Activated CD4-positive, CD25-positive, alpha-beta regulatory T cell (primary cell): ENCODE results near the gene VARS2.
A peak's percentile ranks its signal among the peaks of the same experiment; 100 is the strongest.

Experiments used
- DNase-seq, 4 experiments: peaks; one replicate each; lab custom pipeline; 2025; lab: John Stamatoyannopoulos, UW

Gene VARS2

GRCh38 chr6:30930506-30930905, 16.5 kb downstream of the VARS2 start:
- no peak for DNase-seq

DNA sequence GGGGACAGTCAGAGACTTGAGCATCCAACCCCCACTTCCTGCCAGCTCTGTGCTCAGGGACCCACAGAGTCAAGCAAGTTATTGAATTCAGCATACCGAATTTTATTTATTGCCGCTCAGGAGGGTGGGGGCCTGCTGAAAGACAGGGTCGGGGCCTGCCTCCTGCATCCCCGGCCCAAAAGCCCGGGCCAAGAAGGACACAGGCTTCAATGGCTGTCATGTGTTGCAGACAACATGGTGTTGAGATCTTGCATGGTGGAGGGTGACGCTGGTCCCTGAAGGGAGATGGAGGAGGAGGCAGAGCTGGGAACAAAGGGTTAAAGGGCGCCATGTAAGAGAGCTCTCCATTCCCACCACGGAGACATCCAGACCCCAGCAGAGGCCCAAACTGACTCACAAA, 17.2 kb downstream of the VARS2 start:
- DNase-seq = no peak

DNA sequence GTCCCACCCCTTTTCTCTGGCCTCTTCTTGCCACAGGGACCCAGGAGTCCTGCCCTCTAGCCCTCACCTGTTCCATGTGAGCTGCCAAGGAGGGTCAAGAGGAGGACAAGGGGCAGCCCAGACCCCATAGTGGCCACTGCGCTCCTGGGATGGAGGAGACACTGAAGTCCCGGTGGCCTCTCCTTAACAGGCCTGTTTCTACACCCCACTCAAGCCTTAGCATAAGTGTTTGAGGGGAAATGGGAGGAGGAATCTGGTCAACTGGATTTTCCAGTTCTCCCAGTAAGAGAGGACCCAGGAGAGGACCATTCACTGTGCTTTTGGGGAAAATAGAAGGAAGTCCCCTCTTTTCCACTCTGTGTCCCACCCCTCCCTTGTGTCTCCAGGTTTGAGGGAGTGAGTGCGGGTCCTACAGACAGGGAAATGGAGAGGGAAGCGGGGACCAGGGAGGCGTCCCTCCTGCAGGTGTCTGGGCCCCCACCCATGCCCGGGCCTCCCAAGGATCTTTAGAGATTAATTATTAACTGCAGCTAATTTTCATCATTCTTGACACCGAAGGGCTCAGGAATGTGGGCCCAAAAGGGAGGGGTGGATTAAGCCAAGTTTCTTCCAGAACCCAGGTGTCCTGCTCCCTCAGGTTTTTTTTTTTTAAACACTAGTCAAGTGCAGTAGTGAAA, 18.1 kb downstream of the VARS2 start, which contains the start of gene SFTA2:
Gene SFTA2, minus strand, starts transcription at position 202 of the 677 bp plus-strand sequence. Its CDS starts 74 bp downstream, at position 128.
- no peak for DNase-seq

DNA sequence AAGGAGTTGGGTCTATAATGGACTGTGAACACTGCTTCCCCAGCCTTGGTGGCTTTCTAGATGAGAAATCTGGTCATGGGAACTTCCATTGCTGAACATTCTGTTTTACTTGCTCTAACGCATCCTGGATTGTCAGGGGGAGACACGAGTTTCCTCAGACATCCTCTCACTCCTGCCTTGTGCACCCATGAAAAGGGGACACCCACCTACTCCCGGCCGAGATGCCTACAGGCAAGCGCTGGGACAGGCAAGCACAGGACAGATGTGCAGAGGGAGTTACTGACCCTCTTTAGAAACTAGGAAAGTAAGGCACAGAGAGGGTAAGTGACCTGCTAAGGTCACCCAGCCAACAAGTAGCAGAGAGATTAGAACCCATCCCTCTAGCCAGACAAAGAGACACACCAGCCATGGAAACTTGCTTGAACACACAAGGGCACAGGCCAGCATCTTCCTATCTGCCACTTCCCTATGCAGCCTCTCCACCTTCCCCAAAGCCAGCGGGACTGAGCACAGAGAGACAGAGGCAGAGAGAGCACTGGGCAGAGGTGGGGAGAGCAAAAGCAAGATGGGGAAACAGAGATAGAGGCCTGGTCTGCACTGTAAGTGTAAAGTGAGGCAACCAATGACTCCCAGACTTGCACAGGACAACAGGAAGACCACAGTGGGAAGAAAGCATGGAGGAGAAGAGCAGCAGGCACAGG, 18.8 kb downstream of the VARS2 start:
- DNase-seq = no peak

GRCh38 chr6:30935018-30935417, 21.0 kb downstream of the VARS2 start:
- no peak for DNase-seq

DNA sequence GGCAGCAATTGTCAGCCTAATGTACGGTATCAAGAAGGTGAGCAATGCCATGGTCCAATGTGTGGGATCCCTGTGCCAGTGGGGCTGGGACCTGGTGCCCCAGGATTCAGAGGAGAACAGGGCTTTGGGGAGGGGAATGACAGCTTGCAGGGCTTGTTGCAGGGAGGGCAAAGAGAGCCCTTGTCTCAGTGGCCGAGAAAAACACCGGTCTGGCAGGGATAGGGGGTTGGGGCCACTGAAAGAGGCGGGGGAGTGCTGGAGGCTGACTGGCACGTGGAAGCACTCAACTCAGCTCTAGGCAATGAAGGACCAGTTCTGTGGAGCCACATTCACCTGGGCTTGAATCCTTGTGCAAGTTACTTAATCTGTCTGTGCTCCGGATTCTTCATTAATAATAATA, 23.2 kb downstream of the VARS2 start:
- no peak for DNase-seq

DNA sequence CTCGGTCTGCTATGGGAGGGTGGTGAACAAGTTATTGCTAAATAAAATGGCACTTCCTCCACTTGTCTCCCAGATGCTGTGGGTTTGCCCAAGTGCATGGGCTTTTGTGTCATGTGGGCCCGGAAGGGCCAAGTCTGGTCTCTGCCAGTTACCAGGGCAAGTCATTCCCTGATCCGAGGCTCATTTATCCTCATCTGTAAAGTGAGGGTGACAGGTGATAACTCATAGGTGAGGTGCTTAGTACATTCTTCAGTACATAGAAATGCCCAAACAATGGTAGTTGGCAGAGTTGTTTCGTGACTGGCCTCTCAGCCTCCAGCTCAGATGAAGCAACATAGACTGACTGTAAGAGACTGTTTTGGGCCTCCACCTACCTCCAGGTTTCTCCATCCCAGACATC, 24.7 kb downstream of the VARS2 start:
- DNase-seq = no peak

DNA sequence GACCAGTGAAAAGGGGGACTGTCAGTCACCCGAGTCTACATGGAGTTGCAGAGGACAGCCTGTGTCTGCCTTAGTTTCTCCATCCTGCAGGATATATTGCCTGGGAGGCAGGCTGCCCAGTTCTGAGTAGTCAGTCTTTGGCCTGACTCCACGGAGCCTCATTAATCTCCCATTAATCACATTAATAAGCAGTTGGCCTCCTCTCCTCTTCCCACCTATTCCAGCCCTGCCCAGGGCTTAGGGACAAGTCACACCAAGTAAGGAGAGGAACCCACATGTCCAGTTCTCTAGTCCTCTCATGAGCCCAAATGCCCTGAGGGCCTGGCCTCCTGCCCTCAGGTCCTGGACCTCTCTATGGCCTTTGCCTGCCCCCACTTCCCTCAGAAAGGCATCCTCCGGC, 25.4 kb downstream of the VARS2 start:
- no peak for DNase-seq

DNA sequence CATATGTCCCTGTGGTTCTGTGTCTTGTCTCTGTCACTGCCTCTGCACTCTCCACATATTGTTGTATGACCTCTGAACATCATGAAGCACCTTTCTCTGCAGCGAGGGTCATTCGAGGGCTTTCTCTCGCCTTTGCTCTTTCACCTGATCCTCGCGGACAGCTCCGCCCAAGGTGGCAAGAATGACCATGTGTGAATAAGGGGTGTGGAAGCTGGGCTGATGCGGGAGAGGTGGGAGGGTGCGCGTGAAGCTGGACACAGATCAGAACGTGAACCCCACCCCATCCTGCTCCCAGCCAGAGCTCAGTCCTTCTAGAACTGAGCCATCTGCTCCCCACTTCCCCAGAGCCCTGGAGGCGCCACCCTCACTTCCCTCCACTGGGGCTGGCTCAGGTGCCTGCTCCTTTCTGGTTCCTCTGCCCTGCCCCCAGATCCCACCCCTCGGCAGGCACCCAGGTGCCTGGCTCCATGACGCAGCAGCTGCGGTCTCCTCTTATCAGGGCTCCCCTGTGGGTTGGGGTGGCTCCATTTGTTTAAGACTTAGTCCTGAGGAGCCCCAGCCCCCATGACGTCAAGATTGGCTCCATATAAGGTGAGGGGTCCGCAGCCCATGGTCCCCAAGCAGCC, 26.4 kb downstream of the VARS2 start, which contains the start of gene MUCL3:
Gene MUCL3, plus strand, starts transcription at position 613 of the 626 bp plus-strand sequence. CDS start 27 bp downstream, outside the sequence.
- DNase-seq = no peak

- no peak for DNase-seq
Measured at GRCh38 chr6:30942338-30943060, 28.5 kb downstream of the VARS2 start.

- DNase-seq = no peak
Measured at GRCh38 chr6:30944051-30944450, 30.0 kb downstream of the VARS2 start.

GRCh38 chr6:30945281-30945680, 31.2 kb downstream of the VARS2 start:
- no peak for DNase-seq

DNA sequence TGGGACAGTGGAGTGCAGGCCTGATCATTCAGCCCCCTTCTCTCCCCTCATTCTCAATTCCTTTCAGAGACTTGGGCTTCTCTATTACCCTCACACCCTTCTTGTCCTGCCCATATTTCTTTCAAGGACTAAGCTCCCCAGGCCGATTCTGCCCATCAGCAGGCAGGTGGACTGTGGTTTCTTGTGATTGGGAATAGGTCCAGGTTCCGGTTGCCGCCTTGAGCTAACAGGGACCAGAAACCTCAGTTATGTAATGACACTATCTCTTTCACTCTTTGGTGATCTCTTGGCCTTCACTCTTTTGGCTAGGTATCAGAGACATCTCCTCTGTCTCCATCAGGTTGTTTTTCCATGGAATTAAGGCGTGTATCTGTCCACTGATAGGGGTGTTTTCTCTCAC, 33.2 kb downstream of the VARS2 start:
- no peak for DNase-seq

DNA sequence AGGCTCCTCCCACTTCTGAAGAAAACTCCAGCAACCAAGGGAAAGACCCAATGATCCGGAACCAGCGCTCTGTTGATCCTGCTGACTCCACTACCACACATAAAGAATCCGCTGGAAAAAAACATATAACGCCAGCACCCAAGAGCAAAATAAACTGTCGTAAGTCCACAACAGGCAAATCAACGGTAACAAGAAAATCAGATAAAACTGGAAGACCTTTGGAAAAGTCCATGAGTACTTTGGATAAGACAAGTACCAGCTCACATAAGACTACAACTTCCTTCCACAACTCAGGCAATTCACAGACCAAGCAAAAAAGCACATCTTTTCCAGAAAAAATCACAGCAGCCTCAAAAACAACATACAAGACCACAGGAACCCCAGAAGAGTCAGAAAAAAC, 34.8 kb downstream of the VARS2 start:
- DNase-seq = no peak

DNA sequence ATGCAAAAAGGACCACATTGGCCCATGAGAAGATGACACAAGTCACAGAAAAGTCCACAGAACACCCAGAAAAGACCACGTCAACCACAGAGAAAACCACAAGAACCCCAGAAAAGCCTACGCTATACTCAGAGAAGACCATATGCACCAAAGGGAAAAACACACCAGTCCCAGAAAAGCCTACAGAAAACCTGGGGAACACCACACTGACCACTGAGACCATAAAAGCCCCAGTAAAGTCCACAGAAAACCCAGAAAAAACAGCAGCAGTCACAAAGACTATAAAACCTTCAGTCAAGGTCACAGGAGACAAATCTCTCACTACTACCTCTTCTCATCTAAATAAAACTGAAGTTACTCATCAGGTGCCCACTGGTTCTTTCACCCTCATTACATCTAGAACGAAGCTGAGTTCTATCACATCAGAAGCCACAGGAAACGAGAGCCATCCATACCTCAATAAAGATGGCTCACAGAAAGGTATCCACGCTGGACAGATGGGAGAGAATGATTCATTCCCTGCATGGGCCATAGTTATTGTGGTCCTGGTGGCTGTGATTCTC, 38.0 kb downstream of the VARS2 start:
- DNase-seq = no peak

DNA sequence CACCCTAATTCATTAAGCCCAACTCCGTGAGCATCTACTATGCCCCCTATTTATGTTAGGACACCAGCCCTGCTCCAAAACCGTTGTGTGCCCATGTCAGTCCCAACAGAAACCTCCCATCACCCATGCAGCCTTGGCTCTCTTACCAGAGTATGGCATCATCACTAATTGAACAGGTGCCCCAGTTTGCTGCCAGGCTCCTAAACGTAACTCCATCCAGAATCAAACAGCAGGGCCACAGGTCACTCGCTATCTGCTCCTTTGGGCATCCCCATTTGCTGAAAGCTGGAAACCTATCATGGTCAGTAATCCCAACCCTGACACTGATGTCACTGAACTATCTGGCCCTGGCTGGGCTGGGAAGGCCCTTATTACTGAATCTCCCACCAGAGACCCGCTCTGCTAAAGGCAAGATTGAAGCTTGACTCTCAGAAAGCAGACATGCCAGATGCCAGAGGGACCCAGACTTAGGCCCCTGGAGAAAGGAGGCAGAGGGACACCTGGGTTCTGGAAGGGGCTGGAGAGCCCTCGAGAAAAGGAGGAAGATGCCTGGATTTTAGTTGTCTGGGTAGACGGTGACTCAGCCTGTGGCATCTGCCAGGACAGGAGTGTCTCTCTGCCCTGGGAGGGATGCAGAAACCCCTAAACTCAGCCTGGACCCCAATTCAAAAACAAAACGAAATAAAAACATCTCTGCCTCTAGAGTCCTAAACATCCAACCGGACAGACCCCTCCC, 40.8 kb downstream of the VARS2 start:
- DNase-seq = no peak

DNA sequence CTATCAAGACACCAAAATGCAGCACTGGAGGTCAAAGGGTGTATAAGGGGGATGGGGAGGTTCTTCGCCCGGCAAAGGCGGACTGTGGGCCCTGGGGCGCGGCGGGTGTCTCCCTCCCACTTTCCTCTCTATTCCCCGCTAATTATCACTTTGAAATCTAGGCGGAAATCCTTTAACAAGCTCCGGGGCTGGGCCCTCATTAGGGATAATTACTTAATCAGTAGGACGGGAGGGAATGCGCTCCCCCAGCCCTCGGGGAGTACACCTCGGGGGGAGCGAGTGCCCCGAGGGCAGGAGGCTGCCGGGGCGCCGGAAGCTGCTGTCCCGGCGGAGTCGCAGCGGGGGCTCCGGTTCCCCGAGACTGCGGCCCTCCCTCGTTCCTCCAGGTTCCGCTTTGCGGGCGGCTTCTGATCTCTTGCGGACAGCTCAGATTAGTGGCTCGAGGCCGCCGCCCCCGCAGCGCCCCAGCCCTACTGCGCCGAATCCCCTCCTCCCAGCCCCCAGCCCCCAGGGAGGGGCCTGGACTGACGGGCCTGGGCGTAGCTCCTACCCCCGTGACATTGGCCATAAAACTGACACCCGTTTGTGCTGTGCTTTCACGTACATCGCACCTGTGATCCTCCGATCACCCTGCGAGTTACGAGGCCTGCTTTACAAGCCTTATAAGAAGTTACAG, 41.5 kb downstream of the VARS2 start:
- DNase-seq = peak; percentile 29 to 75 (median 62)

DNA sequence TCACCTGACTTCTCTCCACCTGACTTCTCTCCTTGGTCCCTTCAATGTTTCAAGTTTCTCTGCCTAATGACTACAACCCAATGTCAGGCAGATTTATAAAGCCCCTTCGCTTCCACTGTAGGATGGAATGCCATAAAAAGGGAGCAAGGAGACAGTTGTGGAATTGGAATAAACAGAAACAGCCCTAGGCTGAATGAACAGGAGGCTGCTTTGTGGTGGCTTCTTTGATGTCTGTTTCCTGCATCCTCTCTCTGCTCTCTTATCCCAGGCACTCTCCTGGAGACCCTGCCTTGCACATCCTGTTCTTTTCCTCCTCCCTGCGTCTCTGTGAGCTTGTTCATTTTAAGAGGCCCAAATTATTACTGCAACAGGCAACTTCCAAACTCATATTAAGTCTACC, 43.7 kb downstream of the VARS2 start:
- no peak for DNase-seq

DNA sequence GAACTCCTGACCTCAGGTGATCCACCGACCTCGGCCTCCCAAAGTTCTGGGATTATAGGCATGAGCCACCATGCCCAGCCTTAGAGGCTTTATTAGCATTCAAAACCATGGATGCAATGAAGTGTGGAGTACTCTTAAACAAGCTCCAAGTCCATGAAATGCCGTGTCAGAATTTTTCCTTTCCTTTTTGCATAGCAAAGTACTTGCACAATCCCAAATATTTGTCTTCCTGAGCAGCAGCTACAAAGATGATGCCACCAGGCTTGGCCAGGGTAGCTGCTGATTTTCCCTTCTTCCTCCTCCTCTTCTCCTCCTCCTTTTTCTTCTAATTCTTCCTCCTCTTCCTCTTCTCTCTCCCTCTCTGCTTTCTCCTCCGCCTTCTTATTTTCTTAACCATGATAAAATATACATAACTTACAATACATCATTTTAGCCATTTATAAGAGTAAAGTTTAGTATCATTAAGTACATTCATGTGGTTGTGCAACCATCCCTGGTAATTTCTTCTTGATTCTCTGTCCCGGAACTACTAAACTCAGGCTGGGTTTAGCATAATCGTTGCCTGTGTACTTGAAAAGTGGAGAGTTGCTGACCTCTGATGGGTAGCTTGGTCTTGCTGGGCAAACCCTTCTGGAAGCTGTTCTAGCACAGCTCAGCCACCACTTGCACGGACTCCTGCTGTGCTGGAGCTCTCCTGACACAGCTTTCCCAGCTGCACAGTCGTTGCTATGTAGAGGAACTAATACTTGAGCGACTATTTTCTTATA, 47.1 kb downstream of the VARS2 start:
- DNase-seq = no peak

DNA sequence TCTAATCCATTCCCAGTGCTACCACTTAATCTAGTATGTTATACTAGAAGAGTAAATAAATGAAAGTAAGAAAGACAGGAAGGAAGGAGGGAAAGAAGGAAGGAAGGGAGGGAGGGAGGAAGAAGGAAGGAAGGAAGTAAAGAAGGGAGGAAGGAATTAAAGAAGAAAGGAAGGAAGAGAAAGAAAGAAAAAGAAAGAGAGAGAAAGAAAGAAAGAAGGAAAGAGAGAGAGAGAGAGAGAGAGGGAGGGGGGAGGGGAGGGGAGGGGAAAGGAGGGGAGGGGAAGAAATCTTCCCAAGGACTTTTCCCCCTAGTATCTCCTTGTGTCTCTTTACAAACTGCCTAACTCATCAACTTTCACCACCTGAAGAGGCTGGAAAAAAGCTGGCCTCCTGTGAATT, 48.7 kb downstream of the VARS2 start:
- no peak for DNase-seq
